Measurements from ENCODE around the gene CTU2. TPM values are rescaled to one million over a fixed set of nuclear protein-coding genes. Genes with fewer than 3 reads are reported as not detected.

The CTU2 gene
- total and polyA plus RNA-seq, 9 of the 15 experiments (the other 6 are each of a cell fraction or from before 2014, with no cell fraction given) = 1.3 to 105 (median 23.2) TPM

- no peak for DNase-seq (ENCODE audit: extremely low read depth in 1 of 4, low spot score in 3 of 4)
- Histone ChIP-seq H3K4me1 (replicated peaks in 1 of 2; ENCODE audit: control insufficient read depth in 2 of 2, insufficient read depth in 2 of 2, low read length in 2 of 2) (peaks cover 0 to 52% of the 10 kb centered on the region in 2 experiments; a peak in 2 of 5 replicates), H3K36me3 (ENCODE audit: control insufficient read depth, insufficient read depth, low read length) (peaks cover 86% of the 10 kb centered on the region; the same call in 2 of the 3 replicates), H3K27me3 (ENCODE audit: control insufficient read depth in 2 of 2, insufficient read depth in 2 of 2, low read length in 2 of 2) (no peaks in the 10 kb centered on the region), H3K4me3 (no peak overlapping the region), H4K20me1 (replicated peaks; ENCODE audit: control insufficient read depth, insufficient read depth, low read length) (no peaks in the 10 kb centered on the region; the same call in 1 of the 2 replicates), H3K4me2 (ENCODE audit: insufficient read depth, low read length) (no peak overlapping the region), H3K9ac (ENCODE audit: insufficient read depth in 1 of 2, low read depth in 2 of 2, low read length in 2 of 2) (no peak overlapping the region), H3K27ac (ENCODE audit: extremely low read depth, low read depth, low read length) (no peak overlapping the region), H3K9me3 (replicated peaks; ENCODE audit: control insufficient read depth, insufficient read depth, low read depth, low read length) (no peaks in the 10 kb centered on the region), H2AFZ (ENCODE audit: low read depth, low read length) (no peak overlapping the region), H3K9me1 (ENCODE audit: control insufficient read depth, insufficient read depth, low read length) (no peaks in the 10 kb centered on the region), H3K79me2 (ENCODE audit: control insufficient read depth, insufficient read depth, low read length) (no peaks in the 10 kb centered on the region)
- TF ChIP-seq MECOM (CRISPR knock-in tag; IDR thresholded peaks at IDR 0.05) (no peak), RBM22 (IDR thresholded peaks at IDR 0.05; ENCODE audit: low read depth, low read length, poor library complexity, severe bottlenecking) (peak; percentile 74), NFIC (IDR thresholded peaks at IDR 0.05) (peak; percentile 81), POLR2G (IDR thresholded peaks at IDR 0.05; ENCODE audit: low read depth, low read length) (peak; percentile 39)
- intact Hi-C loops (cut with micrococcal nuclease) = no loop called here
- FAIRE-seq = no peak
- no TSS peak for BruUV-seq (replicated peaks)
- ChIA-PET CTCF (ENCODE audit: low intra/inter-chr PET ratio) (no interaction called here), POLR2A (interaction anchor here (0.7 kb wide), 1 partner anchor 11 kb away, joined by 5 read pairs; no protein-coding TSS in a partner anchor)
- ATAC-seq = no peak
- in situ Hi-C loops (cut with MboI) = no loop called here
- 91% methylated on average over 28 of the region's 32 CpGs for WGBS (ENCODE audit: insufficient coverage, low coverage, missing lambda C conversion rate)
Observed at GRCh38 chr16:88725609-88726407, 19.5 kb downstream of the CTU2 start.

- Histone ChIP-seq H3K27ac (ENCODE audit: extremely low read depth, low read depth, low read length) (no peak overlapping the region), H3K4me2 (ENCODE audit: insufficient read depth, low read length) (no peak overlapping the region), H3K4me3 (no peak overlapping the region), H3K9me1 (ENCODE audit: control insufficient read depth, insufficient read depth, low read length) (no peaks in the 10 kb centered on the region), H2AFZ (ENCODE audit: low read depth, low read length) (no peak overlapping the region), H3K79me2 (ENCODE audit: control insufficient read depth, insufficient read depth, low read length) (no peaks in the 10 kb centered on the region), H3K9ac (ENCODE audit: insufficient read depth in 1 of 2, low read depth in 2 of 2, low read length in 2 of 2) (peak overlapping the region in 1 of 2 experiments; percentile 56; a peak in 2 of 4 replicates), H3K4me1 (replicated peaks in 1 of 2; ENCODE audit: control insufficient read depth in 2 of 2, insufficient read depth in 2 of 2, low read length in 2 of 2) (peaks cover 0 to 52% of the 10 kb centered on the region in 2 experiments; a peak in 2 of 5 replicates), H4K20me1 (replicated peaks; ENCODE audit: control insufficient read depth, insufficient read depth, low read length) (no peaks in the 10 kb centered on the region; the same call in 1 of the 2 replicates), H3K27me3 (ENCODE audit: control insufficient read depth in 2 of 2, insufficient read depth in 2 of 2, low read length in 2 of 2) (no peaks in the 10 kb centered on the region), H3K36me3 (ENCODE audit: control insufficient read depth, insufficient read depth, low read length) (peaks cover 86% of the 10 kb centered on the region; the same call in 2 of the 3 replicates), H3K9me3 (replicated peaks; ENCODE audit: control insufficient read depth, insufficient read depth, low read depth, low read length) (no peaks in the 10 kb centered on the region)
- ChIA-PET POLR2A (no interaction called here), CTCF (ENCODE audit: low intra/inter-chr PET ratio) (no interaction called here)
- FAIRE-seq = no peak
- WGBS (ENCODE audit: insufficient coverage, low coverage, missing lambda C conversion rate) = 96% methylated on average over 13 of the region's 17 CpGs
- TF ChIP-seq BCLAF1 (IDR thresholded peaks at IDR 0.05; ENCODE audit: borderline replicate concordance in 1 of 2, control insufficient read depth in 1 of 2, low read depth in 2 of 2, low read length in 1 of 2) = no peak
- TF ChIP-seq DEAF1 (CRISPR knock-in tag; IDR thresholded peaks at IDR 0.05) = no peak
- TF ChIP-seq BACH1 (tag; IDR thresholded peaks at IDR 0.05) = no peak
- no peak for DNase-seq (ENCODE audit: extremely low read depth in 1 of 4, low spot score in 3 of 4)
- BruUV-seq (replicated peaks) = no TSS peak
- ATAC-seq = no peak
- intact Hi-C loops (cut with micrococcal nuclease) = no loop called here
- in situ Hi-C loops (cut with MboI) = no loop called here
Observed at GRCh38 chr16:88726408-88726749, 20.1 kb downstream of the CTU2 start.
